ENCODE data around the gene SKI. TPM values are rescaled to one million over a fixed set of nuclear protein-coding genes. Genes with fewer than 3 reads are reported as not detected.

Gene SKI
- total RNA-seq, 1 experiment from 2014 or later, result 89.5 TPM

DNA sequence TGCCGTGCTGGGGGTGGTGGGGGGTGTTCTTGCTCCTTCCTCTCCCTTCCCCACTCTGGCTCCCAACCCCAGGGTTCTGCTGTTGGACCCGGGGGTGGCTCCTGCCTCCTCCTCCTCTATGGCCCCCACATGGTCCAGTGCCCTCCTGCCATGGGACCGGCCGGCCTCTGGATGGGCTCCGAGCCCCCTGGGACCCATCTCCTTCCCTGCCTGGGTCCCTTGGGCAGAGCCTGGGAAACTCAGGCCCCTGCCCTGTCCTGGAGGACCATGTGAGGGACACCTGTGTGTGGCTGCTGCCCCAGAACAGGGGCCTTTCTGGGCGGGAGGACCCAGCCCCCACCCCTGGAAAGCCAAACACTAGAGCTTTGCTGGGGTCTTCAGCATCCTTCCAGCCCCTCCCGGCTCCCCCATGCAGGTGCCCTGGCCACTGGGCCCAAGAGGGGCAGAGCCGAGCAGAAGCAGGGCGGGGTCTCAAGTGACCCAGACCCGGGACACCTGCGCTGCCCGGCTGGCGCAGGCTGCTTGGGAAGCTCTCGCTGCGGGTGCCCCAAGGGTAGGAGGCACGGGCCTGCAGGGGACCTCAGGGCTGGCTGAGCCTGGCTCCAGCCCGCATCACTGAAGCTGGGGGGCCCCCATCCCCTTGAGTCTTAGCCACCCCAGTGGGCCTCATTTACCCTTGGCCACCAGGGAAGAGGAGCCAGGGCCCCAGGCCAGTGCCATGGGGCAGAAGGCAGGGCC lies 31.0 kb upstream of the SKI start:
- Histone ChIP-seq H2AK5ac (ENCODE audit: insufficient read length, low read length) (no peak overlapping the region), H3K9me3 (ENCODE audit: control insufficient read depth, low read depth, low read length) (no peaks in the 10 kb centered on the region), H3K9ac (ENCODE audit: extremely low read depth, insufficient read length, low read length) (no peak overlapping the region), H3K4ac (ENCODE audit: low read depth, low read length) (no peak overlapping the region), H2BK12ac (ENCODE audit: insufficient read length, low read depth, low read length) (no peak overlapping the region), H3K27me3 (ENCODE audit: insufficient read depth, low read length) (no peaks in the 10 kb centered on the region), H3K79me2 (ENCODE audit: insufficient read depth, low read length) (no peaks in the 10 kb centered on the region; the same call in 1 of the 2 replicates), H3K4me1 (ENCODE audit: insufficient read depth, low read length) (no peaks in the 10 kb centered on the region), H3K18ac (ENCODE audit: insufficient read length, low read depth, low read length) (no peak overlapping the region), H3K23ac (ENCODE audit: insufficient read length, low read depth, low read length) (no peak overlapping the region), H2BK5ac (ENCODE audit: insufficient read length, low read length) (no peak overlapping the region), H3K27ac (ENCODE audit: insufficient read length, low read depth, low read length) (no peak overlapping the region), H4K20me1 (ENCODE audit: control insufficient read depth, insufficient read depth, insufficient read length) (no peaks in the 10 kb centered on the region), H4K91ac (ENCODE audit: insufficient read length, low read depth, low read length) (no peak overlapping the region), H2AFZ (ENCODE audit: low read length) (no peak overlapping the region), H3K79me1 (ENCODE audit: insufficient read depth, low read depth, low read length, poor library complexity, severe bottlenecking) (no peaks in the 10 kb centered on the region), H4K8ac (replicated peaks; ENCODE audit: insufficient read length, low read depth, low read length) (no peak overlapping the region), H2BK120ac (ENCODE audit: low read depth, low read length, poor library complexity, severe bottlenecking) (no peak overlapping the region), H3K14ac (ENCODE audit: insufficient read depth, low read length) (no peak overlapping the region), H3K4me2 (ENCODE audit: insufficient read depth, insufficient read length, low read length) (no peak overlapping the region), H2BK15ac (ENCODE audit: low read depth, low read length) (no peak overlapping the region), H3K56ac (ENCODE audit: insufficient read length, low read depth, low read length) (no peak overlapping the region), H3K23me2 (ENCODE audit: insufficient read length, low read depth, low read length, poor library complexity, severe bottlenecking) (peaks cover 5% of the 10 kb centered on the region), H2BK20ac (ENCODE audit: low read depth, low read length, poor library complexity, severe bottlenecking) (no peak overlapping the region), H4K5ac (ENCODE audit: insufficient read length, low read depth, low read length) (no peak overlapping the region), H3T11ph (ENCODE audit: low read length) (no peak overlapping the region)
- TF ChIP-seq CTCF (conservative IDR thresholded peaks at IDR 0.05), result no peak
- Mint-ChIP-seq H3K27me3 (ENCODE audit: low read depth) (no peaks in the 10 kb centered on the region; the same call in 1 of the 2 replicates), H3K4me1 (peaks cover 7 to 17% of the 10 kb centered on the region in 2 experiments), H3K4me3 (no peak overlapping the region), H3K27ac (no peak overlapping the region), H3K36me3 (ENCODE audit: insufficient read depth in 1 of 3, low read depth in 3 of 3) (peaks cover 4 to 7% (median 6%) of the 10 kb centered on the region in 3 experiments; a peak in 4 of 7 replicates), H3K9me3 (no peaks in the 10 kb centered on the region)
- DNase-seq, result no peak
- no CpG with 5 or more reads among the region's 17 CpGs for WGBS (ENCODE audit: extremely low coverage, insufficient read length, low lambda C conversion rate)
